ENCODE results near the gene DENND4A.

- TF ChIP-seq CTCF (IDR thresholded peaks at IDR 0.05) (no peak), POLR2A (IDR thresholded peaks at IDR 0.05) (no peak)
Measured at GRCh38 chr15:65785151-65785550, 6.9 kb downstream of the DENND4A start.
